Astrocyte of the cerebellum (primary cell): ENCODE results near the gene GOLIM4.

Source experiments
- DNase-seq: peaks from one replicate; pipeline ENCODE4 v3.0.0-alpha.2; 2011; ENCODE audit warnings: low read depth
- H3K4me3 ChIP-seq: 2 replicates; pipeline ENCODE4 v1.5.1; 2011; ENCODE audit warnings: mild to moderate bottlenecking, low read depth, low read length, moderate library complexity
- CTCF ChIP-seq: IDR thresholded peaks from 2 replicates; pipeline ENCODE4 v1.5.1; 2012; ENCODE audit warnings: low read length, low read depth, moderate library complexity, mild to moderate bottlenecking; ENCODE audit errors: missing control alignments
- in situ Hi-C: cut with HindIII; loops from 2 replicates; pipeline ENCODE4 v1.10.0; 2017; ENCODE audit warnings: low sequenced_read_pairs

Gene GOLIM4

DNA sequence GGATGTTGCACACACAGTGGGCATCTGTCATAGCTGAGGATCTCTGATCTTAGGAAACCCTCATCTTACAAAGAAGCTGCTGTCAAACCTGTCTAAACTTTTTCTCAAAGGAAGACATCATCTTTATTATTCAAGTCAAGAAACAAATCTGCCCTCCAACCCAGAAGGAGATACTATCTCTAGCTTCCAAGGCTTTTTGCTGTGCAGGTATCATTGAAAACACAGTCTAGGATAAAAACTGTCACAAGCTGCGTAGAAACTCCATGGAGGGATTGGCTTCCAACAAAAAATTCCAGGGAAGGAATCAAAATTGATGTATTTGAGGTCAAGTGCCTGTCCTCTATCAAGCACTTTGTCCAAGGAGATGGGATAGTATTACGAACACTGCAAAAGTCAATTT lies 89.1 kb downstream of the GOLIM4 start:
- TF ChIP-seq CTCF: no peak
- DNase-seq: no peak
- in situ Hi-C loops: no loop called here
- H3K4me3 ChIP-seq: no peak overlapping the region

GRCh38 chr3:168003911-168004310 lies 91.8 kb downstream of the GOLIM4 start:
- no peak overlapping the region for H3K4me3 ChIP-seq
- in situ Hi-C loops: no loop called here
- no peak for DNase-seq
- no peak for TF ChIP-seq CTCF

DNA sequence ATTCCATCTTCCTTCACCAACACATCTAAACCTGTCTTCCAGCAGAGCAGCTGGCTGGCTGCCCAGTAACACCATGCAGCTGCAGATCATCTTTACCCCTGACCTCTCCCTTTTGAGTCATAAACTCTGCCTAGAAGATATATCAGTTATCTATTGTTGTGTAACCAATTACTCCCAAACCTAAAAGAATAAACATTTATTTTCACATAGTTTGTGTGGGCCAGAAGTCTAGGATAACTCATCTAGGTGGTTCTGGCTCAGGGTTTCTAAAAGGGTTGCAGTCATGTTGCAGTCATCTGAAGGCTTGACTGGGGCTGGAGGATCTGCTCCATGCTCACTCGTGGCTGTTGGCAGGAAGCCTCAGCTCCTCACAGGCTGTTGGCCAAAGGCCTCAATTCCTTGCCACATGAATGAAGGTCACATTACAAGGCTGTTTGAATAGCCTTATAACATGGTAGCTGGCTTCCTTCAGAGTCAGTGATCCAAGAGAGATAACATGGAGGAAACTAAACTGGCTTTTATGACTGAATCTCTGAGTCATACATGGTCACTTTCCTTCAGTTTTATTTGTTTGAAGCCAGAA lies 92.8 kb downstream of the GOLIM4 start:
- no peak for TF ChIP-seq CTCF
- in situ Hi-C loops: no loop called here
- DNase-seq: no peak
- no peak overlapping the region for H3K4me3 ChIP-seq

DNA sequence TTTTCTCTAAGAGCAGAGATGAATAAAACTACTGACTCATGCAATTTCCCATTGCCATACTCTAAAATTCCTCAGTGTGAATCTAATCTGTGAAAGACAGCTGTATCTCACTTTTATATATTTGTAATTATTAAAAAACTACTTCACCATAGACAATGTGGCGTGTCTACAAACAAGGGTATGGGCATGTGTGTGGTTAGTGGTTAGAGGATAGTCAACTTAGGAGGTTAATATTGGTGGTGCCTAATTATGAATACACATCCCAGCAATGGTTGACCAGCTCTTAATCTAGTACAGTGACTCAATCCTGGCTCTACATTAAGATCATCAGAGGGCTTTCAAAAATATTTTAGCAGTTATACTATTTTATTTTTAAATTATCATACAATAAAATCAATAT lies 94.5 kb downstream of the GOLIM4 start:
- TF ChIP-seq CTCF: no peak
- H3K4me3 ChIP-seq: no peak overlapping the region
- no peak for DNase-seq
- in situ Hi-C loops: no loop called here

DNA sequence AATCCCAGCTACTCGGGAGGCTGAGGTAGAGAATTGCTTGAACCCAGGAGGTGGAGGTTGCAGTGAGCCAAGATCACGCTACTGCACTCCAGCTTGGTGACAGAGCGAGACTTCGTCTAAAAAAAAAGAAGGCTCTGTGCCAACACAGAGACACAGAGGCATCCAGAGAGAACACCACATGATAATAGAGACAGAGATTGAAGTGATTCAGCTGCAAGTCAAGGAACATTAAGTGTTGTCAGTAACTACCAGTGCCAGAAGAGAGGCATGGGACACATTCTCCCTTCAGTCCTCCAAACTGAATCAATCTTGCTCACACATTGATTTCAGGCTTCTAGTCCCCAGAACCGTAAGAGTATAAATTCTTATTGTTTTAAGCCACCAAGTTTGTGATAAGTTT lies 97.5 kb downstream of the GOLIM4 start:
- no peak for TF ChIP-seq CTCF
- DNase-seq: no peak
- no peak overlapping the region for H3K4me3 ChIP-seq
- in situ Hi-C loops: no loop called here

DNA sequence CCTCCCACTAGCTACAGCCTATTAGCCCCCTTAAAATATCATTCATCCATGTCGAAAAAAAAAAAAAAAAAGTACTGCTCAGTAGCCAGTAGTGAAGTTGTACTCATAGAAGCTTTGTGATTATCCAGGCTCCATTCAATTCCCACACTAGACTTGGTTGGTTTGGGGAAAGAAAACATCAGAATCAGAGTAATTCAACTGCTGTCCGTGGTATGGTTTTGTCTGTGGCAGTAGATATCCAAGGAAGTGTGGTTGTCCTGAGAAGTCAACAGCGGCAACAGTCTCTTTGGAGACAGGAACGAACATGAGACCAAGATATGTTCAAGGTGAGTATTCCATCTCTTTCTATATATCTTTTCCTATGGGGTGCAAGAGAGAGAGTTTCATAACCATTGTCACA lies 99.2 kb downstream of the GOLIM4 start:
- DNase-seq: no peak
- H3K4me3 ChIP-seq: no peak overlapping the region
- no peak for TF ChIP-seq CTCF
- in situ Hi-C loops: no loop called here

DNA sequence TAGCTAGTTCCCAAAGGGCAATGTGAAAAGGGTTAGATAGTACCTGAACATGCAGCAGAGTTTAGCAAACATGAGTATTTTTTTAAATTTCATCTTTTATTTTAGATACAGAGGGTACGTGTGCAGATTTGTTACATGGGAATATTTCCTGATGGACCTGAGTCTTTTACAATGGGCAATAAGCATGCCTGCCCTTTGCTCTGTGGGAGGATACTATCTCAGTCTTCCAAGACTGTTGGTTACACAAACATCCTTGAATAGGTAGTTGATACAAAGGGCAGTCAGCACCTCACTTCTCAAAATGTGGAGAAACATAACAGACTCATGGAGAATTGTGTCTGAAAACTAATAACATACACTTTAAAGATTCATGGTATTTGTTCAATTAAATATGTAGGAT lies 103.3 kb downstream of the GOLIM4 start:
- no peak for DNase-seq
- in situ Hi-C loops: no loop called here
- TF ChIP-seq CTCF: no peak

More for the DNA sequence above, 103.3 kb downstream of the GOLIM4 start:
- no peak overlapping the region for H3K4me3 ChIP-seq
